Thoracic aorta endothelial cell (primary cell): ENCODE measurements around the gene UBE2L5. TPM values are rescaled to one million over a fixed set of nuclear protein-coding genes. Genes with fewer than 3 reads are reported as not detected.

Experiments used
- total RNA-seq: library from RNA; depleted of rRNA; stranded (reverse); fragments of >200 nt; gene quantifications from 2 replicates; pipeline ENCODE4 v1.2.3, GENCODE V29; 2012

Gene UBE2L5
- total RNA-seq = not detected in 2 replicates

GRCh38 chr13:30422054-30422839, at the start of gene UBE2L5:
Gene UBE2L5 (plus strand): TSS chr13:30422493. CDS start chr13:30427991, 5,498 bp downstream.

DNA sequence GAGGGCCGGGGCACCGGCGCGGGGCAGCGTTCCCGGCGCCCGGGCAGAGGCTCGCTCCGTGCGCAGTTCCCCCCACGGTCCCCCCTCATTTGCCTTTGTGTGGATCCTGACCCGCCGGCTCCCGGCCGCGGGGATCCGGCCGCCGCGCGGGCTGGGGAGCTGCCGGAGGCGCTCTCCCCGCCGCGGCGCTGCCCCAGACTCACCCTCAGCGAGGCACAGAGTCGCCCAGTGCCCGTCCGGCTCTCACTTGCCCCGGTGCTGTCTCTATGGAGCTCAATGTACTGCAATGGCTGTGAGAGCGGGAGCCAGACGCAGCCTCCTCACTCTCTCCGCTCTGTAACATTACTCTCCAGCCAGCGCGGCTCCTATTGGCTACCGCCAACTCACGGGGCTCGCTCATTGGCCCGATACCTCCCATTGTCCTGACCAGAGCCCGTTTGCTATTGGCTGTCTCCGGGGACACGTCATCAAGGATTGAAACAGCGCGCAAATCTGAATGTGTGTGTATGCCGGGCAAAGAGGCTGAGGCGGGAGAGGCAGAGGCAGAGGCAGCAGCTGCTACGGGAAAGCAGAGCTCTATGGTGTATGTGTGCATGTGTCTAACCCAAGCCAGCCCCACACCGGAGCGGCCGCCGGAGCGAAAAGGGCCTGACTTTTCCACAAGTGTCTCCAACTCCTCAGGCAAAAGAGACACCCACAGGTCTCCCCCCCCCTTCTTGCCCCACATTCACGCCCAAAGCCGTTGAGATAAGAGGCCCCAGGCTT, 43.5 kb downstream of the UBE2L5 start, which contains the start of gene HMGB1:
Gene HMGB1, minus strand, starts transcription at position 344 of the 765 bp plus-strand sequence. CDS start 2,256 bp downstream, outside the sequence.

Other genes starting within 250 kb of the UBE2L5 start
- gene KATNAL1, start 114.9 kb upstream of the UBE2L5 start, total RNA-seq = 26.2 and 30.1 TPM in 2 replicates
- gene HMGB1, start 43.4 kb downstream of the UBE2L5 start, total RNA-seq = 435 and 795 TPM in 2 replicates
- 28.8 and 36.2 TPM in 2 replicates for gene USPL1, start 195.4 kb downstream of the UBE2L5 start, total RNA-seq